ENCODE results near the gene COL12A1.

DNA sequence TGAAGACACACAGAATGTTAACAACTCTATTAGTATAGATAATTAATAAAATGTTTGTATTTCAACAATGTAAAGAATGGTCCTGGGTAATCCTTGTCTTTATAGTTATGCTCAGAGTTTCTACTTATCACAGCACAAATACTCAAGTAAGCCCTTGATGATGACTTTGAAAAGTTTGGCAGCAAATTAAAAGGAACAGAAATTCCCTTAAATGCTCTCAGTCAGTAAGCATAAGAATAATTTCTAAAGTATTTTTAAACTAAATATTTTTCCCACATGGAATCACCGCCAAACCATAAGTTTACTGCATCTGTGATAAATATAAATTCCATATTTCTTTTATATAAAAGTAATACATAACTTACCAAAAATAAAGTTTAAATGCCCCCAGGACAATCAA is 96.1 kb downstream of the COL12A1 start:
- TF ChIP-seq, protein P1, sequence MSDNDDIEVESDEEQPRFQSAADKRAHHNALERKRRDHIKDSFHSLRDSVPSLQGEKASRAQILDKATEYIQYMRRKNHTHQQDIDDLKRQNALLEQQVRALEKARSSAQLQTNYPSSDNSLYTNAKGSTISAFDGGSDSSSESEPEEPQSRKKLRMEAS (IDR thresholded peaks at IDR 0.05; ENCODE audit: low read depth, low read length) = no peak
- no peak for TF ChIP-seq CTCF (IDR thresholded peaks at IDR 0.05 in 2 of 3, conservative IDR thresholded peaks at IDR 0.05 in 1 of 3; ENCODE audit: control insufficient read depth in 2 of 3, extremely low read depth in 1 of 3, insufficient read depth in 1 of 3, low read depth in 3 of 3, low read length in 3 of 3)
- no peak for TF ChIP-seq EZH2 (IDR thresholded peaks at IDR 0.05; ENCODE audit: borderline replicate concordance, control insufficient read depth, low read depth, low read length)
- TF ChIP-seq RCOR1 (conservative IDR thresholded peaks at IDR 0.05; ENCODE audit: low read depth, low read length) = no peak
- no peak for TF ChIP-seq BMI1 (IDR thresholded peaks at IDR 0.05; ENCODE audit: borderline replicate concordance)
- no peak for TF ChIP-seq SMC3 (IDR thresholded peaks at IDR 0.05; ENCODE audit: borderline replicate concordance, low read length)
- TF ChIP-seq POLR2A (IDR thresholded peaks at IDR 0.05; ENCODE audit: low read depth, low read length) = no peak
- no peak for TF ChIP-seq BHLHE40 (IDR thresholded peaks at IDR 0.05; ENCODE audit: borderline replicate concordance in 1 of 2, low read depth in 2 of 2, low read length in 1 of 2)
- TF ChIP-seq TCF12 (IDR thresholded peaks at IDR 0.05; ENCODE audit: low read depth, low read length) = no peak
- TF ChIP-seq RAD21 (IDR thresholded peaks at IDR 0.05; ENCODE audit: insufficient read depth, low read depth, low read length) = no peak
